HG03064 (cell line): ENCODE measurements around the gene THAP4.

ENCODE experiments used
- ATAC-seq: cut with Tn5 transposase; IDR thresholded peaks from one replicate; pipeline ENCODE4 v1.9.1; 2021; ENCODE audit warnings: low read depth; ENCODE audit not compliant: unreplicated experiment

THAP4 gene

DNA sequence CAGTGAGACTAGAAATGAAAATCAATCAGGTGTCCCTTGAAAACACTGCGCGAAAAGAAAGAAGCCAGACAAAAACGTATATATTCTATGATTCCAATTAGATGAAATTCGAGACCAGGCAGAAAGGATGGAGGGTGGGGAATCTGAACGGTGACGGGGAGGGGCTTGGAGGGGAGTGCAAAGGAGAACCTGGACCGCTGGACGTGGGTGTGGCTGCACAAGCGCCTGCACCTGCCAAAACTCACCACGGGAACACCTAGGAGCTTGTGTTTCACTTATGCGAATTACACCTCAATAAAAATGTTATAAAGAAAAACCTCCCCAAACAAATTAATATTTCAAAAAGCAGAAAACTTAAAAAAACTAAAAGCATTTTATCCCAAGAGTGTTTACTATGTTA, 21.9 kb downstream of the THAP4 start:
- no peak for ATAC-seq

DNA sequence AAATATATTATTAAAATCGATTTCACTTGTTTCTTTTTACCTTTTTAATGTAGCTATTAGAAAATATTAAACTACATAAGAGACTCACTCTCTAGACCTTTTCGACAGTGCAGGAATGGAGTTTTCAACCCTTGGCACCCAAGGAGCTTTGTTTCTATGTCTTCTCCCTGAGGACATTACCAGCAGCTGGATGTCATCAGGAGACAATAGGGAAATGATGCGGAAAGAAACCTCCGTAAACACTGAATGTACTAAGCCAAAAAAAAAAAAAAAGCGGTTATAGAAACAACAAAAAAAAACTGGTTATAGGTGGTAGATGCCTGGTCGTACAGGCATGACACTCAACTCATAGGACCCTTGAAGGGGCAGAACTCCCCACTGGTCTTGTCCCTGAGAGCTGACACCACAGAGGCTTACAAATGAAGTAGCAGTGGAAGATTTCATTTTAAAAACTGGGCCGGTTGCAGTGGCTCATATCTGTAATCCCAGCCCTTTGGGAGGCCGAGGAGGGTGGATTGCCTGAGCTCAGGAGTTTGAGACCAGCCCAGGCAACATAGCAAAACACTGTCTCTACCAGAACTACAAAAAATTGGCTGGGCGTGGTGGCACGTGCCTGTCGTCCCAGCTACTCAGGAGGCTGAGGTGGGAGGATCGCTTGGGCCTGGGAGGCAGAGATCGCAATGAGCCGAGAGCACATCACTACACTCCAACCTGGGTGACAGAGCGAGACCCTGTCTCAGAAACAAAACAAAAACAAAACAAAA, 23.8 kb downstream of the THAP4 start:
- no peak for ATAC-seq

DNA sequence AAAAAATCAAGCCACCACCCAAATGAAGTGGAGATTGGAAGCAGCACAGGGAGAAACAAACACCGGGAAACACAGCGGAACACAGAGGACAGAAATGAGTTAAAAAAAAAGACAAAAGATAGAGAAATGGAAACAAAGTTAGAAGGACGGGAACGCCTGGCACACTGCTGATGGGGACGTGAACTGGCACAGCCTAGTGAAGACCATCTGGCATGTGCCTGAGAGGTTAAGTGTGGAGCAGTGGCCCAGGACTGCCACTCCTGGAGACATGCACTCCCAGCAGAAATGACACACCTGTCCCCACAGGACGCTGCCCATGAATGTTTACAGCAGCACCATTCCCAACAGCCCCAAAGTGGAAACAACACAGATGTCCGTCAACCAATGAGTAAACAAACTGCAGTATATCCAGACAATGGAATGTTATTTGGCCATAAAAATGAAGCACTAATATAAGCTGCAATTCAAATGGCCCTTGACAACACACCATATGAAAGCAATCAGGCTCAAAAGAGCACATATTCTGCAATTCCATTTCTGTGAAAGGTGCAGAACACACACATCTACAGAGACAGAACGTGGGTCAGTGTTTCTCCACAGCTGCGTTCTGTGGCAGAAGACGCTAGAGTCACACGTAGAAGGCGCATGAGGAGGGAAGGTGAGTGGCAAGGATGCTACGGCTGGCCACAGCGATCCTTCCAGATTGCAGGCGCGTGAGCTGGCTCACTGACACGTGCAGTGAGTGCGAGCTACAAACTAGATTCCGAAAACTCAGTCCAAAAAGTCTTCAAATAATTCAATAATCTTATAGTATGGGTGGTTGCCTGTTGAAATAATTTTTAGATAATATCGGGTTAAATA, 24.6 kb downstream of the THAP4 start:
- no peak for ATAC-seq

DNA sequence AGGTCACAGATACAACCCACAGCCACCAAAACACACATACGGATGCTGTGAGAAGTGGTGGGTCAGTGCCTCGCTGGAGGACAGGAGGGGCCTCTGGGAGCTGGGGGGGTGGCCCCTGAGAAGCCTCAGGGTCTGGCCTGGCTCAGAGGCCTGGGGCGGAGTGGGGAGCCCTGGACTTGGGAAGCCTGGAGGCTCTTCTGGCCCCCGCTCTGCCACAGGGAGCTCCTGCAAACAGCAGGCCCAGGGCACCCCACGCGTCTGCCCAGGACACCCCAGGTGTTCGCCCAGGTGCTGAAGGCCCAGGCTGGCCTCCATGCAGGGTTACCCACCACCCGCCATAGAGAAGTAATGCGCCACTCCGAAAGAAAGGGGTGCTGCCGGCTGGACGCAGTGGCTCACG, 25.9 kb downstream of the THAP4 start:
- ATAC-seq = no peak

DNA sequence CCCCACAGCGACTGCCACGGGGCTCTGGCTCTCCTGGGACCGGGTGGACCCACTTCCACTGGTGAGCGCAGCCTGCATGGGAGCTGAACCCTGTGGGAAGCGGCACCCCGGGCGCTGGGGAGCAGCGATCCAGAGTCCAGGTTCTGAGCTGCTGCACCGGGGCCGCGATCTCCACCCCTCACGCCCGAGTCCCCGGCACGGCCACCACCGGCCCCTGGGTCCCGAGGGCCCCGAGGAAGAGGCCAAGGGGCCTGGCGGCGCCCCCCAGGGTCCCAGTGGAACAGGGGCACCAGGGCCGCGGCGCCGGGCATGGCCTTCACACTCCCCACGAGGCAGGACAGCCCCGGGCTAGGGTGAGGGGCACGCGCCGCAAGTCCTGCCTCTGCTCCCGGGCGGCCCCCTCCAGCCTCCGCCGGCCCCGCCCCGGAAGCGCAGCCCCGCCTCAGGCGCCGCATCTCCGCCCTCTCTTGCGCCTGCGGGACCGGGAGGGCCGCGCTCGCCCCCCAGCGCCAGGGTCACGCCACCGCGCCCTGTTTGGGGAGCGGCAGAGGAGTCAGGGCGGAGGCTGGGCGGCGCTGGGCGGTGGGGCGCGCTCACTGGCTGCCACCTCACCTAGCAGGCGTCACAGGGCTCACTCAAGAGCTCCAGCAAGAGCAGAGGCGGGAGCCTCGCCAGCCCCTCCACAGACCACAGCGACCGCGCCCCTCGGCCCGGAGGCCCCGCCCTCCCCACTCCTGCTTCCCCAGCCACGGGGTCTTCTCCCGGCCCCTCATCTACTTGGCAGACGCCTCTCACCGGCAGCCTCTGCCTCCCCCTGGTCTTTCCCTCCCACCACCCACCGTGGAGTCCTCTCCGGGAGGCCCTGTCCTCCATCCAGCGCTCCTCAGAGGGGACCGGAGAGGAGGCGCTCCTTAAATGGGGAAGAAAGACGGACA, 26.8 kb downstream of the THAP4 start:
- peak; percentile 78 for ATAC-seq

DNA sequence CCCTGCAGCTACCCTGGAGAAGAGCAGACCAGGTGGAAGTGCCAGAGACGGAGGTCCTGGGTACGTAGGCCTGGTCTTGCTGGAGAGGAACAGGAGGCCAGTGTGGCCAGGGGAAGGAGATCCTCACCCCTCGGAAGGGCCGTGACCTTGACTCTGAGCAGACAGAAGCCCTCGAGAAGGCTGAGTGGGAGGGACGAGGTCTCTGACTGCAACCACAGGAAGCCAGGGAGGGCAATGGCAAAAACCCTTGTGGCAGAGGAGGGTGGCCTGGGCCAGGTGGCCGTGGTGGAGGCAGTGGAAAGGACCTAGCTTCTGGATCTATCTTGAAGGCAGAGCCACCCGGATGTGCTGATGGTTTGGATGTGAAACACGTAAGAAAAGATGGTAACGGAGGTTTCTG, 28.1 kb downstream of the THAP4 start:
- no peak for ATAC-seq

DNA sequence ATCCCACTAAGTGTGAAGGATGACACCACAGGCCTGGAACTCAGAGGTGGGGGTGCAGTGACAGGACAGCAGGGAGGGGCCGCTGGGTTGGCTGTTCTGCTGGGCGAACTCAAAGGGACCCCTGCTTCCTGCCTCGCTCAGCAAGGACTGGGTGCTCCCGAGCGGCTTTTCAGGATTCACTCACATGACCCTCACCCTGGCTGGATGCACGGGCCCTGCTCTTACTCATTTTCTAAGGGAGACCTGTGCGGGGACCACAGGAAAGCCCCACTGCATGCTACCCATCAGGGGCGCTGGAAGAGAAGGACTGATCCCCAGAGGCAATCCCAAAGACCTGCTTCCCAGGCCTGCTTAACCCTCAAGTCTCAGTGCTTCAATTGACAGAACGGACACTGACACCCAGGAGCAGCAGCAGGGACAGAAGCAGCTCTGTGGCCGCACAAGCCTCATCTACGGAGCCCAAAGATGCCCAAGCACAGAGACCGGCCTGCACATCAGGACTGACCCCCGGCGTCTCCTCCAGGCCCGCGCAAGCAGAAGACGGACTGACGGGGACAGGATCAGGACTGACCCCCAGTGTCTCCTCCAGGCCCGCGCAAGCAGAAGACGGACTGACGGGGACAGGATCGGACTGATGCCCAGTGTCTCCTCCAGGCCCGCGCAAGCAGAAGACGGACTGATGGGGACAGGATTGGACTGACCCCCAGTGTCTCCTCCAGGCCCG, 29.6 kb downstream of the THAP4 start:
- no peak for ATAC-seq

DNA sequence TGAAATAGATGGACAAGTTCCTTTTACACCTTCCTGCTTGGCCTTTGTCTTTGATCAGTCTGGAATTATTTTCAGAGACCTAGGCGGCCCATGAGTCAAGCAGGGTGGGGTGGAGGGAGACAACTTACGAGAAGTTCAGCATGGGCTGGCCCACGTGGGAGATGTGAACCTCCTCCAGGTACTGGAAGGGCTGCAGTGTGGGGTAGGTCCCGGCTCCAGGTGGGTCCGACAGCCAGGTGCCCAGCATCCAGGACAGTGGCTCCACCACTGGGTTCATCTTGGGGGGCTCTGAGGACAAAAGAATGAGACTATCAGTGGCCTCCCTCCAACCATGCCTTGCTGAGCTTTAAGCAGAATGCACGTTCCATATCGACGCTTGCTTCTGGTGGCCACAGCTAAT, 30.8 kb downstream of the THAP4 start:
- ATAC-seq = no peak

DNA sequence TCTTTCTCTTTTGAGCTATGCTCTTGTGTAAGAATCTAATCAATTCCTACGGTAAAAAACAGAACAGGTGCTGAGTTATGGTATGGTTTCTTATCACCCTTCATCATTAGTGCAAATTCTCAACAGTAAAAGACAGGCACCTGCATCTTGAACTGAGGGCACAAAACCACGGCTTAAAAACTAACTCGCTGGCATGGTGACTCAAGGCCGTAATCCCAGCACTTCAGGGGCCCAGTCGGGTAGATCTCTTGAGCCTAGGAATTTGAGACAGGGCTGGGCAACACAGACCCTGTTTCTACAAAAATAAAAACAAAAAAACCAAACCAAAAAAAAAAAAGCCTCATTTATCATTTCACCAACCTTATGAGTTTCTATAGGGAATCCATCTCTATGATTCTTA, 33.3 kb downstream of the THAP4 start:
- no peak for ATAC-seq

DNA sequence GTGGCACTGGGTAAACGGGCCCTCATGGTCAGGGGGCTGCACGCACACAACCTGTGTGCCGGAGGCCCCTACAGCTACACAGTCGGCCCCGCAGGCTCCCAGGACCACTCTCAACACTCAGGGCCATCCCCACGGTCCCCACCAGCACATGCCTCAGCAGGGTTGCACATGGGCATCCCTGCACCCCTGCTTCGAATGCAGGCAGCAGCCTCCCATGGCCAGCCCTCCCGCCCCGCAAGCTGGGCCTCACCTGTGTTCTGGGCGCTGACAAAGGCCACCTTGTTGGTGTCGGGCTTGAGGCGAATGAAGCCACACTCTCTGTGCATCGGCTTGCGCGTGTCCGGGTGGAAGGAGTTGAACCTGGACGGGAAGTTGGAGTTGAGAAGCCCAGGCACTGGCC, 34.2 kb downstream of the THAP4 start:
- ATAC-seq = no peak

DNA sequence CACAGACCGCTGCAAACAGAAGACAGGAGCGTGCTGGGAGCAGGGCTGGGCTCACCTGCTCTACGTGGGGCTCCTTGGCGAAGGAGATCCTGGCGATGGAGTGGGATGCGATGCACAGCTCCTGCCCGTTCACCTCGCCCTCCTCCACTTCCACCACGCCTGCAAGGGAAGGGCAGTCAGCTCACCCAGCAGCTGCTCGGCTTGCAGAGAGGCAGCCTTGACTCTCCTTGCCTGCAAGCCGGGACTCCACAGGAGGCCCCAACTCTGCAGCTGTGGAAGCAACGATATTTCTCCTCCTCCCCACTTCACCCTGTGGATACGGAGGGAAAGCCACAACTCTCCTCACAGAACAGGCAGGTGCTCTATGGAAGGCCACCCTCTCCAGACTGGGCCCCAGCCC, 35.1 kb downstream of the THAP4 start:
- ATAC-seq = no peak

DNA sequence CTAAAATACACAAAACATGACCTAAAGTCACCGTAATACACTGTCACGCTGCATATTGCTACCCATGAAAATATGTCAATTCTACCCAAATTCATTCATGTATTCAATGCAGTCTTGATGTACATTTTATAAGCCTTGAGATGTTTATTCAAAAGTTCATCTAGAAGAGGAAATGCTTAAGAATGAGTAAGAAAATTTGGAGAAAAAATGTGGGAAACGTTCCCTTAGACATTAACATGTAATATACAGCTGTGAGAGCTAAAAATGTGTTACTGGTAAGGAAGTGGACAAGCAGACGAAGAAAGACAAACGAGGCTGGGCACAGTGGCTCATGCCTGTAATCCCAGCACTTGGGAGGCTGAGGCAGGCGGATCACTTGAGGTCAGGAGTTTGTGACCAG, 37.3 kb downstream of the THAP4 start:
- no peak for ATAC-seq

DNA sequence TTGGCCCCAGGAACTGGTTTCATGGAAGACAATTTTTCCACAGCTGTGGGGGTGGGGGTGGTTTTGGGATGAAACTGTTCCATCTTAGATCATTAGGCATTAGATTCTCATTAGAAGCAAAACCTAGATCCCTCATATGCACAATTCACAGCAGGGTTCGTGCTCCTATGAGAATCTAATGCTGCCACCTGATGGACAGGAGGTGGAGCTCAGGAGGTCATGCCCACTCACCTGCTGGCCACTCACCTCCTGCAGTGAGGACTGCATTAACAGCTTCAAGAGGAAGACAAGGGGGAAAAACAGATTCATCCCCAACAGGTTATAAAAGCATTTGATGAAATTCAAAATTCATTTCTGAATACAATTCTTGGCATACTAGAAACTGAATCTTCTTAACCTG, 38.5 kb downstream of the THAP4 start:
- ATAC-seq = no peak

DNA sequence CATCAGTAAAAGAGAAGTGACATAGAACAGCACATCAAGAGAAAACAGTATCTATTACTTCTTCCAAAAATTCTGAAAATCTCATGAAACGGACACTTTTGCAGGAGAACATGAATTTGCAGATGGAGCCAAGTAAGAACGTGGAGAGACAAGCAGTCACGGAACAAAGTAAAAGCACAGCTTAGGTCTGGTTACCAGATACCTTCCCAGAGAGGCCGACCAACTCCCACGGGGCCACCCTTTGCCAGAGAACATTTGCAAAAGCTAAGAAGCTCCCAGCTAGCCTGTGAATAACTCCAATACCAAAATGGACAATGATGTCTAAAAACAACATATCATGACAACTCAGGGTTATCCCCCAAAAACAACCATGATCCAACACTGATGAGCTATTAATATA, 38.9 kb downstream of the THAP4 start:
- no peak for ATAC-seq

DNA sequence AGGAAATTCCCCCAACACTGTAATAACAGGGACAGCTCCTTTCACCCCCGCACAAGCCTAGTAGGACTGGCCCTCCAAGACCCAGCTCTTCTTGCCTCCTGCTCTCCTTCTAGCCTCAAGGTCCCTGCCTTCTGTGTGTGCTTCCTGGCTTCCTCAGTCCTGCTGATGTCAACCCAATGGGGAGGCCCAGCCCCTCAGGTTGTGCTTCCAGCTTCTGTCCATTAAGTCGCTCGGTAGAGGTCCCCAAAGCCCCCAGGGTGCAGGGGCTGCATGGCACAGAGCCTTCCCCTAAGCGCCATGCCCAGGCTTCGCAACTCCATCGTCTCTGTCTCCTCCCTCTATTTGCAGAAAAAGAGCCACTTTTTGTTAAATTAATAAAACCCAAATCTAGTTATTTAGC, 39.4 kb downstream of the THAP4 start:
- ATAC-seq = no peak

DNA sequence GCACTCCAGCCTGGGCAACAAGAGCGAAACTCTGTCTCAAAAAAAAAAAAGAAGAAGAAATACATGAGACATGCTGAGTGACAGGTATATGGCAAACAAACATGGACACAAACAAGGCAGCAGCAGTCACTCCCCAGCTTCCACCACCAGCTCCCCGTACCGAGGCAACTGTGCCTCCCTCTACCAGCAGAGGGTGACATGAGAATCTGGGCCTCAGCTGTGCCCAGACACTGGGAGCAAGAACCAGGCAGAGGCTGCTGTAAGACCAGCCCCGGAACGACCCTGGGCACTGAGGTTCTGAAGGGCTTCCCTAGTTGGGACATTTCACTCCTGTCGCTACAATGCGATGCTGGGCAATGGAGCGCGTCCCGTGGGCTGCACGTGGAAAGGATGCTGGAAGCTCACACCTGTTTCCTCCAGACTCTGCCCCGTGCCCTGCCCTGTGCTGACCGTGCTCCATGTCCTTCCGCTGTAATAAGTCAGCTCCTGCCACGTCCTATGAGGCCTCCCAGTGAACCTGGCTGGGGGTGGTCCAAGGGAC, 41.3 kb downstream of the THAP4 start:
- no peak for ATAC-seq

DNA sequence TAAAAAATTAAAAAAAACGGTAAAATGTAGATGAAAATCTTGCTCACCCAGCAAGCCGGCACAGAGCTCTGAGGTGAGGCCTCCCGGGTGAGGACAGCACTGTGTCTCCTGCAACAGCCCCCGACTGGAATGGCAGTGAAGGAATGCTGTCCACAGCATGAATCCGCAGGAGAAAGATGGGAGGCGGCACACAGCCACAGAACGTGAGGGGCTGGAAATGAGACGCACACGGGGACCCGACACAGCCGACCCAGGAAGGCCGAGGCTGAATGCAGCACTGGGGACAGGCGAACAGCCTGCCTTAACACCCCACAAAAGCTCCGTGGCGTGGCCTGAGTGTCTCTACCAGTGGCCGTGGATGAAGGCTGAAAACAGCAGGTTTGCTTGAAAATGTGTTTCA, 43.7 kb downstream of the THAP4 start:
- no peak for ATAC-seq

DNA sequence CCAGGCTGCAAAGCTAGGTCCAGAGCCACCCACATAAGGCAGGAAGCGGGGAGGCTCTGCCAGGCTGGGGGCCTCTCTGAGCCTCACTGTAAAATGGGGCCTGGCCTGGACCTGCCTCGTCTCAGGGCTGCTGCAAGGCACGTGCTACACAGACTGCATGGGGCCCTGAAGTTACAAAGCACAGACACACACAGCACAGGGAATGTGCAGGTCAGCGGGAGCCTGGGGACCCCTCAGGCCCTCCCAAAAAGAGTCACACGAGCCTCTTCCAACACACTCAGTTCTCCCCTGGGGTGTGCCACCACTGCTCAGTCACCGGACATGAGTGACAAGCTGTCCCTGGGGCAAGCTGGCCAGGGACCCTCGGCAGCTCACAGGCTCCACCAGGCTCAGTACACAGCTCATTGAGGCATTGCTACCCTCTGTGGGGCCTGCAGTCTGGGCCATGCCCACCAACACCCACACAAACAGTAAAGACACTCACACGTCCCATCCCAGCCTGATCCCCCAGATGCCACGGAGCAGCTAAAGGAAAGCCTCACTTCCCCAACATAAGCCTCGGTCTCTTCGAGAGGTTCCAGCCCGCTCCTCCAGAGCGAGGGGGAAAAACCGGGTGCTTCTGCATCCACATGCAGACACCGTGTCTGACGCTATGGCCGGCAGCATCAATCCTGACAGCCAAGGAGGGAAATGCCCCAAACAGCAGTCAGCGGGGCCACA, 44.7 kb downstream of the THAP4 start:
- no peak for ATAC-seq
